ENCODE measurements around the gene RNPEP. TPM values are rescaled to one million over a fixed set of nuclear protein-coding genes. Genes with fewer than 3 reads are reported as not detected.

Gene RNPEP
- polyA plus RNA-seq, 3 donors: 108 to 153 (median 127) TPM

DNA sequence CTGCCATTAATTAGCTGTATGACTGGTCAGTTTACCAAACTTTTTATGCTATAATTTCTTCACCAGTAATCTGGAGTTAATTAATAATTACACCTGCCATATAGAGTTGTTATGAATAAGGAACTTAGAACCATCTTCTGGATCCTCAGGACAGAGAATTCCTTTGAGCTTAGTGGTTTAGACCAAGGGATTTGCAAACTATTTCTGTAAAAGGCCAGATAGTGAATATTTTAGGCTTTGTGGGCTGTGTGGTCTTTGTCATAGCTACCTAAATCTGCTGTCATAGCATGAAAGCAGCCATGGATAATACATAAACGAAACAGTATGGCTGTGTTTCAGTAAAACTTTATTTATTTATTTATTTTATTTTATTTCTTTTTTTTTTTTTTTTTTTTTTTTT, 18.2 kb upstream of the RNPEP start:
- H3K4me2 ChIP-seq (replicated peaks; ENCODE audit: extremely low read depth, low read length, poor library complexity, severe bottlenecking): no peak overlapping the region
- no peak for DNase-seq
- H2AFZ ChIP-seq (ENCODE audit: insufficient read depth, low read depth, low read length, poor library complexity, severe bottlenecking): no peak overlapping the region
- peaks cover 9% of the 10 kb centered on the region for H4K20me1 ChIP-seq (ENCODE audit: insufficient read depth, low read length)
- H3K4me3 Mint-ChIP-seq: no peak overlapping the region
- no peaks in the 10 kb centered on the region for H3K4me1 ChIP-seq (ENCODE audit: control insufficient read depth in 1 of 2, insufficient read depth in 2 of 2, low read length in 2 of 2)
- no peaks in the 10 kb centered on the region for H3K9me3 ChIP-seq (replicated peaks in 1 of 2; ENCODE audit: control insufficient read depth in 1 of 2, insufficient read depth in 1 of 2, low read length in 2 of 2)
- no peak overlapping the region for H3K4me3 ChIP-seq (replicated peaks in 1 of 3; ENCODE audit: low read depth in 2 of 3, low read length in 3 of 3)
- peaks cover 5% of the 10 kb centered on the region for H3K79me2 ChIP-seq (ENCODE audit: insufficient read depth, low read length)
- no peak overlapping the region for H3K27ac Mint-ChIP-seq
- no peaks in the 10 kb centered on the region for H3K27me3 ChIP-seq (ENCODE audit: control insufficient read depth in 2 of 2, insufficient read depth in 2 of 2, low read length in 2 of 2)
- WGBS (ENCODE audit: insufficient coverage): no CpG with 5 or more reads among the region's 1 CpG
- no peaks in the 10 kb centered on the region for H3K4me1 Mint-ChIP-seq
- no peak overlapping the region for H3K27ac ChIP-seq (ENCODE audit: low read depth in 1 of 2, low read length in 2 of 2)
- TF ChIP-seq, protein P1, sequence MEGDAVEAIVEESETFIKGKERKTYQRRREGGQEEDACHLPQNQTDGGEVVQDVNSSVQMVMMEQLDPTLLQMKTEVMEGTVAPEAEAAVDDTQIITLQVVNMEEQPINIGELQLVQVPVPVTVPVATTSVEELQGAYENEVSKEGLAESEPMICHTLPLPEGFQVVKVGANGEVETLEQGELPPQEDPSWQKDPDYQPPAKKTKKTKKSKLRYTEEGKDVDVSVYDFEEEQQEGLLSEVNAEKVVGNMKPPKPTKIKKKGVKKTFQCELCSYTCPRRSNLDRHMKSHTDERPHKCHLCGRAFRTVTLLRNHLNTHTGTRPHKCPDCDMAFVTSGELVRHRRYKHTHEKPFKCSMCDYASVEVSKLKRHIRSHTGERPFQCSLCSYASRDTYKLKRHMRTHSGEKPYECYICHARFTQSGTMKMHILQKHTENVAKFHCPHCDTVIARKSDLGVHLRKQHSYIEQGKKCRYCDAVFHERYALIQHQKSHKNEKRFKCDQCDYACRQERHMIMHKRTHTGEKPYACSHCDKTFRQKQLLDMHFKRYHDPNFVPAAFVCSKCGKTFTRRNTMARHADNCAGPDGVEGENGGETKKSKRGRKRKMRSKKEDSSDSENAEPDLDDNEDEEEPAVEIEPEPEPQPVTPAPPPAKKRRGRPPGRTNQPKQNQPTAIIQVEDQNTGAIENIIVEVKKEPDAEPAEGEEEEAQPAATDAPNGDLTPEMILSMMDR (IDR thresholded peaks at IDR 0.05): no peak
- H3K9me3 Mint-ChIP-seq: no peaks in the 10 kb centered on the region
- no peak overlapping the region for H3K9ac ChIP-seq (ENCODE audit: insufficient read depth, low read length, poor library complexity, severe bottlenecking)
- peaks cover 66 to 90% of the 10 kb centered on the region in 2 donors for H3K36me3 Mint-ChIP-seq
- intact Hi-C loops (cut with micrococcal nuclease): loop anchor here in 1 of 2 donors (5.0 kb wide), 1 partner anchor 72 kb away; no protein-coding TSS in a partner anchor
- no peaks in the 10 kb centered on the region for H3K27me3 Mint-ChIP-seq (ENCODE audit: low read depth in 3 of 3)
- peaks cover 73 to 90% of the 10 kb centered on the region in 2 donors for H3K36me3 ChIP-seq (replicated peaks in 1 of 2; ENCODE audit: control insufficient read depth in 1 of 2, insufficient read depth in 2 of 2, low read length in 2 of 2)

DNA sequence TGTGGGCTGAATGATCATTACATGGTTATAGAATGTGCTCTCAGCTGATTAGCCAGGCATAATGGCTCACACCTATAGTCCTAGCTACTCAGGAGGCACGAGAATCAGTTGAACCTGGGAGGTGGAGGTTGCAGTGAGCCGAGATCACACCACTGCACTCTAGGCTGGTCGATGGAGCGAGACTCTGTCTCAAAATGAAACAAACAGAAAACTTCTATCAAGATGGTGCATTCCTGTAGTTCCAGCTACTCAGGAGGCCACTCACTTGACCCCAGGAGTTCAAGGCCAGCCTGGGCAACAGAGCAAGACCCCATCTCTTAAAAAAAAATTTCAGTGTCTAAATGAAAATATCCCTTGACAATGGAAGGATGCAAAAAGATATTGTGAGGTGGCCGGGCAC, 16.3 kb upstream of the RNPEP start:
- DNase-seq: no peak
- no peak overlapping the region for H2AFZ ChIP-seq (ENCODE audit: insufficient read depth, low read depth, low read length, poor library complexity, severe bottlenecking)
- peaks cover 9% of the 10 kb centered on the region for H4K20me1 ChIP-seq (ENCODE audit: insufficient read depth, low read length)
- no peaks in the 10 kb centered on the region for H3K9me3 Mint-ChIP-seq
- H3K36me3 Mint-ChIP-seq: peaks cover 76 to 94% of the 10 kb centered on the region in 2 donors
- H3K27me3 Mint-ChIP-seq (ENCODE audit: low read depth in 3 of 3): no peaks in the 10 kb centered on the region
- no peaks in the 10 kb centered on the region for H3K79me2 ChIP-seq (ENCODE audit: insufficient read depth, low read length)
- H3K4me1 Mint-ChIP-seq: no peaks in the 10 kb centered on the region
- no peaks in the 10 kb centered on the region for H3K27me3 ChIP-seq (ENCODE audit: control insufficient read depth in 2 of 2, insufficient read depth in 2 of 2, low read length in 2 of 2)
- no peaks in the 10 kb centered on the region for H3K4me1 ChIP-seq (ENCODE audit: control insufficient read depth in 1 of 2, insufficient read depth in 2 of 2, low read length in 2 of 2)
- TF ChIP-seq, protein P1 (IDR thresholded peaks at IDR 0.05): no peak
- no peak overlapping the region for H3K4me3 Mint-ChIP-seq
- no peak overlapping the region for H3K4me3 ChIP-seq (replicated peaks in 1 of 3; ENCODE audit: low read depth in 2 of 3, low read length in 3 of 3)
- peak overlapping the region in 3 of 7 donors; percentile 30 to 53 (median 47) for H3K27ac Mint-ChIP-seq
- H3K9ac ChIP-seq (ENCODE audit: insufficient read depth, low read length, poor library complexity, severe bottlenecking): no peak overlapping the region
- no peak overlapping the region for H3K4me2 ChIP-seq (replicated peaks; ENCODE audit: extremely low read depth, low read length, poor library complexity, severe bottlenecking)
- peaks cover 77 to 96% of the 10 kb centered on the region in 2 donors for H3K36me3 ChIP-seq (replicated peaks in 1 of 2; ENCODE audit: control insufficient read depth in 1 of 2, insufficient read depth in 2 of 2, low read length in 2 of 2)
- no peak overlapping the region for H3K27ac ChIP-seq (ENCODE audit: low read depth in 1 of 2, low read length in 2 of 2)
- WGBS (ENCODE audit: insufficient coverage): no CpG with 5 or more reads among the region's 5 CpGs
- no peaks in the 10 kb centered on the region for H3K9me3 ChIP-seq (replicated peaks in 1 of 2; ENCODE audit: control insufficient read depth in 1 of 2, insufficient read depth in 1 of 2, low read length in 2 of 2)
- intact Hi-C loops (cut with micrococcal nuclease): no loop called here

Measured in CD14-positive monocyte (primary cell).